Activated CD8-positive, alpha-beta memory T cell treated with anti-CD3 and anti-CD28 coated beads for 36 hours (primary cell): Measurements from ENCODE around the gene ZFR2. TPM values are rescaled to one million over a fixed set of nuclear protein-coding genes. Genes with fewer than 3 reads are reported as not detected.
"Not testable (repeated sequence)": the region's sequence is repeated elsewhere in the genome, so short reads cannot be mapped to it uniquely, and the experiment has no call there.

Experiments used
- CTCF ChIA-PET: fragments of 350-600 bp; sonication (Branson Sonifier 250); formaldehyde crosslinking; loops from one replicate; lab custom pipeline; 2021; ENCODE audit warnings: antibody characterized with exemption; lab: Charles Lee
- POLR2A ChIA-PET: fragments of 350-600 bp; sonication (Branson Sonifier 250); formaldehyde crosslinking; loops from one replicate; lab custom pipeline; 2021; ENCODE audit warnings: antibody characterized with exemption; lab: Charles Lee
- total RNA-seq, 2 experiments: library from RNA; stranded (reverse); gene quantifications; one replicate each; pipeline ENCODE4 v1.2.3, GENCODE V29; 2021

ZFR2 gene
- total RNA-seq, 2 experiments from 2014 or later, result 0.69 to 1.0 TPM

- CTCF ChIA-PET, result interaction anchor here (0.6 to 3.3 kb wide), 14 partner anchors 10 to 393 kb away, joined by 3 to 29 read pairs (median 5); partner anchors contain the start of genes APBA3 and MRPL54
- POLR2A ChIA-PET, result no interaction called here
Observed at GRCh38 chr19:3822683-3823349, 46.0 kb downstream of the ZFR2 start.

DNA sequence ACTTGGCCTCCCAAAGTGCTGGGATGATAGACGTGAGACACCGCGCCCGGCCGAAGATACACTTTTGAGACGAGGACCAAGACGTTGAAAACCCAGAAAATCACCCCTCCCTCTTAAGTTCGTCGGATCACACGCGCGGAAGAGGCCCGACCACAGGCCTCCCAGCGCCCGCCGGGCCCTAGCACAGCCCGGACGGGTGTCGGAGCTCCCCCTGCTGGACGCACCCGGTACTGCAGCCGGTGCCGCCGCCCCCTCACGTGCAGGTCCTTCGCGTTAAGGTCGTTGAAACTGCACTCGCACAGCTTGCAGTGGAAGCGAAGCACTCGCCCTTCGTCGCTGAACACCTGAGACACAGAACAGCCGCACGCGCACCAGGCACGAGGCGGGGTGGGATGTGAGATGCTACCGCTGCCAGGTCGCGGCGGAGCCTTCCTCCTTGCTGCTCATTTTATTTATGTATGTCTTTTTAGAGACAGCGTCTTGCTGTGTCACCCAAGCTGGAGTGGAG, 46.9 kb downstream of the ZFR2 start:
- CTCF ChIA-PET, result interaction anchor here (0.5 to 3.3 kb wide), 23 partner anchors 9 to 1142 kb away, joined by 3 to 29 read pairs (median 4); partner anchors contain the start of genes APBA3, MATK and MRPL54
- POLR2A ChIA-PET, result interaction anchor here (1.1 kb wide), 1 partner anchor 59 kb away, joined by 7 read pairs; the partner anchor contains the start of gene MRPL54

DNA sequence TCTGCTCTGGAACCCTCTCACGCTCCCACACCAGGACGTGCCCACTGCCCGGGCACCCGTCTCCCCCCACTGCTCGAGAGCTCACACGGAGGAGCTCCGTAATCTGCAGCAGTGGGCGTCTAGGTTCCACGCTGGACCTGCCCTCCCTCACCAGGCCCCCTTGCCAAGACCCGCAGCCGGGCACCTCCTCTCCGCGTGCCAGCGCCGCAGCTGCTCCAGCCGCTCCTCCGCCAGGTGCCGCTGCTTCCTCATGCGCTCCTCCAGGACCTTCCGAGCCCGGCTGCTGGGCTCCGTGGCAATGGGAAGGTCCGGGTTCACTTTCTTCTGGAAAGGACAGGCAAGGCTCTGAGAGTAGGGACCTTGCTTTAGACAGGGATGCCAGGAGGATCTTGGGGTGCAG, 47.7 kb downstream of the ZFR2 start:
- ChIA-PET POLR2A (no interaction called here), CTCF (interaction anchor here (0.7 to 3.3 kb wide), 9 partner anchors 9 to 83 kb away, joined by 3 to 29 read pairs (median 9); partner anchors contain the start of genes APBA3, MATK and MRPL54)

DNA sequence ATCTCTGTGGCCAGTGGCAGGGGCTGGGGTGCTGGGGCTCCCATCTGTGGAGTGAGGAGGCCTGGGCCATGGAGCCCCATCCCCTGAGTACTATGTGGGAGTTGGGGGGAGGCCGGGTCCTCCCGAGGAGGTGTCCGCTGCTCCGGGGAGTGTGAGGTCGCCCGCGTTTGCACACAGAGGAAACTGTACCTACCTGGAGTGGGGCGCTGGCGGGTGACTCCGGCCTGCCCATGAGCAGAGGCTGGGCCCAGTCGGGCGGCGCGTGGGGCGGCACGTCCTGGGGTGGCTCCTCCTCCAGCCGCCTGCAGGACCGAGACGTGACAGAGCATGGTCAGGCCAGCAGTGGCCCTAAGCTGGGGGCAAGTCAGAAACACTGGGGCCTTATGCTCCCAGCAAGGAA, 48.8 kb downstream of the ZFR2 start:
- ChIA-PET POLR2A (no interaction called here), CTCF (interaction anchor here (3.3 kb wide), 1 partner anchor 26 kb away, joined by 9 read pairs; no protein-coding TSS in a partner anchor)

- POLR2A ChIA-PET, result interaction anchor here (1.2 kb wide), 1 partner anchor 56 kb away, joined by 5 read pairs; the partner anchor contains the start of gene MRPL54
- CTCF ChIA-PET, result interaction anchor here (0.6 to 1.2 kb wide), 3 partner anchors 32 to 856 kb away, joined by 3 to 5 read pairs (median 4); no protein-coding TSS in a partner anchor
Observed at GRCh38 chr19:3818918-3819317, 49.9 kb downstream of the ZFR2 start.

DNA sequence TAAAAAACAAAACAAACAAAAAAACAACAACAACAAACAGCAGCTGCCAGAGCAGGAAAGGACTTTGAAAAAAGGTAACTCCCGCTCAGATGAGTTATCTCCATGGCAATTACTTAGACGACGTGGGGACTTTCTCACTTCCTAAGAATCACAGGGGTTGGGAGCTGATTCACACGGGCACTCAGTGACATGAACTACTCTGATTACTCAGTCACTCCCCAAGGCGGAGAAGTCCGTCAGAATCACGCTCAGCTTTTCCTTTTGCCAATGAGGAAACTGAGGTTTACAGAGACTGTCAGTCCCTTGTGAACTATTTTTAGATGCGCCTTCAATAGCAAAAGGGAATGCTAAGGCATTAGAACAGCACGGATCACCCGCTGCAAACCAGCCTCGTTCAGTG, 50.4 kb downstream of the ZFR2 start:
- CTCF ChIA-PET, result interaction anchor here (0.7 to 1.2 kb wide), 5 partner anchors 12 to 98 kb away, joined by 3 to 5 read pairs (median 3); no protein-coding TSS in a partner anchor

DNA sequence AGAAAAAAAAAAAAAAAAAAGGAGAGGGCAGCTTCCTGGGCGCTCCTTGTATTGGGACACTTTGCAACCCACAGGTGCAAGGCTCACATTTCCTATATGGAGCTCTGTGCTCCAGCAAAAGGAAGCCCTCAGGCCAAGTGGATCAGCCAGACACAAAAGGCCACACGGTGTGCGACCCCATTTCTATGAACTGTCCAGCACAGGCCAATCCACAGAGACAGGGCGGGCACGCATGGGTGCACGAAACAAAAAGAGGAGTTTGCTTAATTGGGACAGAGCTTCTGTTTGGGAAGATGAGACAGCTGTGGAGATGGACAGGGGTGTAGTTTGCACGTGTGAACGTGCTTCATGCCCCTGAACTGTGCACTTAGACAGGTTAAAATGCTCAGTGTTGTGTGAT, 51.1 kb downstream of the ZFR2 start:
- ChIA-PET POLR2A (interaction anchor here (1.2 kb wide), 1 partner anchor 55 kb away, joined by 5 read pairs; the partner anchor contains the start of gene MRPL54), CTCF (interaction anchor here (0.7 to 1.1 kb wide), 4 partner anchors 12 to 98 kb away, joined by 3 read pairs; no protein-coding TSS in a partner anchor)

More for the DNA sequence above, 50.4 kb downstream of the ZFR2 start:
- POLR2A ChIA-PET, result interaction anchor here (1.2 kb wide), 1 partner anchor 56 kb away, joined by 5 read pairs; the partner anchor contains the start of gene MRPL54

GRCh38 chr19:3816566-3817218, 52.1 kb downstream of the ZFR2 start:
- CTCF ChIA-PET, result no interaction called here
- POLR2A ChIA-PET, result no interaction called here

GRCh38 chr19:3816148-3816547, 52.7 kb downstream of the ZFR2 start:
- POLR2A ChIA-PET, CTCF ChIA-PET: not testable (repeated sequence)

- ChIA-PET POLR2A (no interaction called here), CTCF (no interaction called here)
Observed at GRCh38 chr19:3814648-3815047, 54.2 kb downstream of the ZFR2 start.

DNA sequence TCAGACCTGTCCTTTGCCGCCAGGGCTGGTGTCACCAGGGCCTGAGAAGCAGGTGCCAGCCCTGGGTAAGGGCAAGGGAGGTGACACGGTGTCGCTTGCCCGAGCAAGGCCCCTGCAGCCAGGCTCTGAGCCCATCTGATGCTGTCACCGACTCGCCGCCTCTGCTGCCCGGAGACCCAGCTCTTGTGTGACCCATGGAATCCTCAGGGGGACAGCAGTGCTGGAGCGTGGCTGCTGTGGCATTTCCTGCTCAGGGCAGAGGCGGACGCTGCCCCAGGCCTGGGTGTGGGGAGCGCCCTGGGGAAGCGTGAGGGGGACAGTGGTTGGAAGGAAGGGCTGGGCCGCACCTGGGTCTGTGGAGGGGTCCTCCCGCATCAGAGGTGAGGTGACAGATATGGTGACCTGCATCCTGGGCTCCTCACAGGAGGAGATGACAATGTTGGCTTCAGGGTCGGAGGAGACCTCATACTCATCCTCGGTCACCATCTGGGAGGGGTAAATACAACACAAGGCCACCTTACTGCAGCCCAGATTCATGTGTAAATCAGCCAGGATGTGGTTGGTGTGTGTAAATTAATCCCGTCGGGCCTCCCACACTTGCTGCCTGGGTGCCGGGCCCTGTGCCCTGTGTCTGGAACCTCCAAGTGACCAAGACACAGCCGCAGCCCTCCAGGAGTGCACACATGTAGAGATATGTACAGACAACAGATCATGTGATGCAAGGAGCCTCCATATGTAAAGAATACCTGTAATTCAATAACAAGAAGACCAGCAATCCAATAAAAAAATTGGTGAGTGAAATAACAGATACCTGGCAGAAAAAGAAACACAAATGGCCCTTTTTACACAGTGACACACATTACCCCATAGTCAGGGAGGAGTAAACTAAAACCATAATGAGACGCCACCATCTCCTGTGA, 55.1 kb downstream of the ZFR2 start:
- ChIA-PET POLR2A (interaction anchor here (2.0 kb wide), 1 partner anchor 51 kb away, joined by 10 read pairs; the partner anchor contains the start of genes APBA3 and MRPL54), CTCF (interaction anchor here (0.5 to 3.4 kb wide), 6 partner anchors 9 to 527 kb away, joined by 3 to 18 read pairs (median 5); partner anchors contain the start of gene MRPL54)

DNA sequence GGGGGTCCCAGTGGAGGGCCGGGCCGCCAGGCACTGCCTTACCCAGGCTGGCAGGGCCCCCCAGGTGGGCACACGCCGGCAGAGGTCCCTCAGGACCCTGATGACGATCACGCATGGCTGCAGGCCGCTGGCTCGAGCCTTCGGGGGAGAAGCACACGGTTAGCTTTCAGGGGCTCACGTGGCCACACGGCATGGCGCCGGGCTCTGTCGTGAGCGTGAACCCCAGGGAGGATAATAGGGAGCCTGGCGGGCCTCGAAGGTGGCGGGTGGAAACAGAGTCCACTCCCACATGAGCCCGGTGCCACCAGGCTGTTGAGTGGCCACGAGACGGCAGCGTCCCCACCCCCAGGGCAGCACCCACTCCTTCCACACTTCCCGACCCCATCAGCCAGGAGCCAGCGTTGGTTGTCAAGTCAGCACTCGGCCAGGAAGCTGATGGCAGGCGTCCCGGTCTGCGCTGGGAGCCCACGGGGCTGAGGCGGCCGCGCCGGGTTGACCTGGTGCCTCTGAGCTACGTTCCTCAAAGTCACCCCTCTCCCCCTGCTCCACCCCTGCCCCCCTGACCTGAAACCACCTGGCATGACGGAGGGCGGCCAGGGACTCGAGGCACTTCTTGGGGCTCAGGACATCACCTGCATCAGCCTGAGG, 58.0 kb downstream of the ZFR2 start:
- CTCF ChIA-PET, result interaction anchor here (3.4 kb wide), 1 partner anchor 11 kb away, joined by 18 read pairs; no protein-coding TSS in a partner anchor

DNA sequence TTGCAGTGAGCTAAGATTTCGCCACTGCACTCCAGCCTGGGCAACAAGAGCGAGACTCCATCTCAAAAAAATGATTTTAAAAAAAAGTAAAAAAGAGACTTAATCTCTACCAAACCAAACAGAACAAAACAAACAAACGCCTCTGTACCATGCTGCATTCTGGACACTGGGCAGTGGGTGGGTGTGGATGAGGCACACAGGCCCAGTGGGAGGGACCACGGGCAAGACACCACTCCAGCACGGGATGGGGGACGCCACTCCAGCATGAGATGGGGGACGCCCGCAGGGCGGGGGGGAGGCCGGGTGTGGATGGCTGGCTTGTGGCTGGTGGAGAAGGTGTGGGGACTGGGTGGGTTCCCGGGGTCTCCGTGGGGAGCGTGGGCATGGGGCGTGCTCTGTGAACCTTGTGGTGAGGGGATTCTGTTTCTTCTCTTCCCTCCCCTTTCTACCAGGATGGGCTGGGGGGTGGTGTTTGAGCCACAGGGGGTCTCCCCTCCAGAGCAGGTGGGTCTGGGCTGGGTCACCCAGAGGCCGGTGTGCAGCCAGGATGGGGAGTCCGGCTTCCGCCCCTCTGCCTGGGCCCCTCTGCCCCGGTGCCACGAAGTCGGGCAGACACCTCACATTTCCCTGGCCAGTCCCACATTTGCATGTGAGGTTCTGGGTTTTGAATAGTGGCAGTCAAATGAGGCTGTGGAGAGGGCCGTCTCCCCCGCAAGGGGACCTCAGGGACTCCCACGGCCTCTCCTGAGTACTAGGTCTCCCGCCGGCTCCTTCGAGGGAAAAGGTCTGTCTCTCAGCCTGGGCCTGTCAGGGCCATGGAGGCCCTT, 58.7 kb downstream of the ZFR2 start:
- CTCF ChIA-PET, result no interaction called here
- POLR2A ChIA-PET, result no interaction called here

More for the DNA sequence above, 58.0 kb downstream of the ZFR2 start:
- POLR2A ChIA-PET, result interaction anchor here (1.0 kb wide), 1 partner anchor 26 kb away, joined by 4 read pairs; no protein-coding TSS in a partner anchor

GRCh38 chr19:3808420-3809143, 60.3 kb downstream of the ZFR2 start:
- ChIA-PET POLR2A (interaction anchor here (0.6 kb wide), 1 partner anchor 54 kb away, joined by 3 read pairs; no protein-coding TSS in a partner anchor), CTCF (no interaction called here)

- POLR2A ChIA-PET, result interaction anchor here (0.6 kb wide), 1 partner anchor 55 kb away, joined by 3 read pairs; no protein-coding TSS in a partner anchor
- CTCF ChIA-PET, result no interaction called here
Observed at GRCh38 chr19:3807574-3808354, 61.1 kb downstream of the ZFR2 start.
